NCI-H2227 treated with DMSO at 0.1 percent for 48 hours (cell line): Measurements from ENCODE around the gene SERPINI2.

ENCODE experiments used
- DNase-seq: peaks from one replicate; lab custom pipeline; 2025; lab: John Stamatoyannopoulos, UW

The SERPINI2 gene

DNA sequence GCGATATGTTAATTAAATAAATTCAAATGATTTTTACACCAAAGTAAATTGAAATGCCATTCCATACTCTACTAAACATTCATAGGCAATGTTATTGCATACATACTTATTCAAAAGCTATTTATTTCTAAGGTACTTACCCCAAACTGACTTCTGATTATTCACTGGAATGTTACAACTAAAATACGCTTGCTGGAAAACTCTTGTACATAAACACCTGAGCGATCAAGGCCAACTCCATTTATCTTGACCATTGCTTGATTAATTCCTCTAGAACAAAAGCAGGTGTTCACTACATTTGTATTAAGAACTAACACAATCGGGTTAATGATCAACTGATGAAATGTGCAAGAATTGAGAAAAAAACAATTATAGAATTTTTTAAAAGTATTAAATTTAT lies at the start of gene SERPINI2:
Gene SERPINI2 (minus strand): TSS at position 180 of the 400 bp plus-strand sequence. CDS start 2,208 bp downstream, outside the sequence.
- no peak for DNase-seq

- DNase-seq: no peak
These were observed 47.1 kb upstream of the SERPINI2 start for GRCh38 chr3:167521006-167521355.

DNA sequence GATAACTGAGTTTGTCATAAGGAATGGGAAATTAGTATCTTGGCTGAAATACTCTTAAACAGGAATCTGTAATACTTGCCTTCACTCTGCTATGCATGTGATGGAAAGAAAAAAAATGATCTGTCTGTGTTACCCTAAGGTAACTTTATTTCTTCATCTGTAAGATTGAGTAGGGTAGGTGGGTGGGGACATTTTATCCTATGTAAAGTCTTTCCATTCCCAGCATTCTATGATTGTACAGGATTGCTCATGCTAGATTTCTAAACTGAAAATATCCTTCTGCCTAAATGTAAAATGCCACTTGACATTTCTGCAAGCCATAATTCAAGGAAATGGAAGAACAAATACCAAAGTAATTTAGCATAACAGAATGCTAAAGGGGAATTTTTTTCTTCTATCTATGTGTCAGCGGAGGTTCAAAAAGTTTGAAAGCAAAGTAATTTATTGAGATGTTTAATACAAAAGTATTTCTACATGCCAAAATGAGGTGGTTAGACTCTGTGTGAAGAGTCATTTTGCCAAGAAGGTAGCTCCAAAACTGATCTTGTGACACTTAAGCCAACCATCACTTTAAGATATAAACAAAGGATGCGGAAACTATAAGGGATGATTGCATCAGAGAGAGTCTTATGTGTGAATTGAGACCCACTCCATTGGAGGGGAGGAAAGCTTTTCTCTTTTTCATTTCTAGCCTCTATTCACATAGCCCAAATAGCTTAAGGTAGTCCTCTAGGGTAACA lies 46.6 kb upstream of the SERPINI2 start:
- no peak for DNase-seq

DNA sequence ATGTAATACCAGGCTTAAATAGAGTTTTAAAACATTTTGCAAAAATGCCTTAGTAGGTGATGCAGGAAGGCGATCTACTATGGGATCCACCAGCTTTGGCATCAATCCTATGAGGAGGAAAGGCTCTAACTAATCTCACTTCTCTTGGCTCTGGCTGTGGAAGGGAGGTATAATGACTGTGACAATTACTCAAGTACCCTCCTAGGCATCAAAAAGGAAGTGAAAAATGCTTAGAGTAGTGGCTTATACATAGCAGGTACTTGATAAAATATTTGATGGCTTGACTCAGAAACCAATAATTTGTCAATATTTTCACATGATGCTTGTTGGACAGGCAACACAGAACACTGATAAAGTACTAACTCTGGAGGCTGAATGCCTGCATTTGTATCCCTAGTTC lies 34.1 kb upstream of the SERPINI2 start:
- DNase-seq: no peak

GRCh38 chr3:167502401-167502800 lies 28.6 kb upstream of the SERPINI2 start:
- no peak for DNase-seq

DNA sequence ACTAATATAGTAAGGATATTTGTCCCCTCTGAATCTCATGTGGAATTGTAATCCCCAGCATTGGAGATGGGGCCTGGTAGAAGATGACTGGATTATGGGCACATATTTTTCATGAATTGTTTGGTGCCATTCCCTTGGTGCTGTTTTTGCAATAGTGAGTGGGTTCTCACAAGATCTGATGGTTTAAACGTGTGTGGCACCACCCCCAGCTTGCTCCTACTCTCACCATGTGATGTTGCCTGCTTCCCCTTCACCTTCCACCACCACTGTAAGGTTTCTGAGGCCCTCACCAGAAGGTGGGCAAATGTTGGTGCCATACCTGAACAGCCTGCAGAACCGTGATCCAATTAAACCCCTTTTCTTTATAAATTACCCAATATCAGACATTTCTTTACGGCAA lies 28.1 kb upstream of the SERPINI2 start:
- no peak for DNase-seq

GRCh38 chr3:167497903-167498302 lies 24.1 kb upstream of the SERPINI2 start:
- DNase-seq: no peak

- no peak for DNase-seq
These were observed 19.4 kb upstream of the SERPINI2 start for GRCh38 chr3:167493244-167493643.

- DNase-seq: no peak
These were observed 17.8 kb upstream of the SERPINI2 start for GRCh38 chr3:167491621-167492020.

- DNase-seq: no peak
These were observed 15.7 kb upstream of the SERPINI2 start for GRCh38 chr3:167489571-167489970.

DNA sequence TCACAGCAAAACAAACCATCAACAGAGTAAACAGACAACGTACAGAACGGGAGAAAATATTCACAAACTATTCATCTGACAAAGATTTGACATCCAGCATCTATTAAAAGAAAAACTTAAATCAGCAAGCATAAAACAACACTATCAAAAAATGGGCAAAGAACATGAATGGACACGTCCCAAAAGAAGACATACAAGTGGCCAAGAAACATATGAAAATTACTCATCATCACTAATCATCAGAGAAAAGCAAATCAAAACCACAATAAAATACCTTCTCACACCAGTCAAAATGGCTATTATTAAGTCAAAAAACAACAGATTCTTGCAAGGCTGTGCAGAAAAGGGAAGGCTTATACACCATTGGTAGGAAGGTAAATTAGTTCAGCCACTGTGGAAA lies 13.7 kb upstream of the SERPINI2 start:
- DNase-seq: no peak

GRCh38 chr3:167484551-167484950 lies 10.7 kb upstream of the SERPINI2 start:
- DNase-seq: no peak

DNA sequence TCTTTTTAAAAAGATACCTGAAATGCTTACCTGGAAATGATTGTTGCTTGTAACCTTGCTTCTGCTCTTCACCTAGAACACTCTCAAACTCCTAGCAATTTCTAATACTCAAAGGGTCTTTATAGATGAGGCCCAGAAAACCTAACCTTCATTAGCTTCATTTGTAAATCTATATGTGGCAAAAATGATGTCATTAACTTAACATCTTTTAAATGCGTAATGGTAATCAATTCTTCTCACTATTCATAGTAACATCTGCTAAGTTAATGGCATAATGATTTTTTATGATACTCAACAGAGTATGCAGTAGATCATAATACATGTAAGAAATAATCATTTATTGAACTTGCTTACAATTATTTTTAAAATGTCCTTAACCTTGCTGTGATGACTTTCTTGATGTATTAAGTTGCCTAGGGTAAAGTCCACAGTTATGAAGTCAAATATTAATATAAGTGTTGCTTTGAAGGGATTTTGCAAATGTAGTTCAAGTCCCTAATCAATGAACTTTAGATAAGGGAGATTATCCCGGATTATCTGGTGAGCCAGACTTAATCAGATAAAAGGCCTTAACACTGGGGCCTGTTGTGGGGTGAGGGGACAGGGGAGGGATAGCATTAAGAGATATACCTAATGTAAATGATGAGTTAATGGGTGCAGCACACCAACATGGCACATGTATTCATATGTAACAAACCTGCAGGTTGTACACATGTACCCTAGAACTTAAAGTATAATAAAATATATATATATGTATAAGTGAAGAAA lies 10.1 kb upstream of the SERPINI2 start:
- DNase-seq: no peak

GRCh38 chr3:167481164-167481563 lies 7.3 kb upstream of the SERPINI2 start:
- DNase-seq: no peak

DNA sequence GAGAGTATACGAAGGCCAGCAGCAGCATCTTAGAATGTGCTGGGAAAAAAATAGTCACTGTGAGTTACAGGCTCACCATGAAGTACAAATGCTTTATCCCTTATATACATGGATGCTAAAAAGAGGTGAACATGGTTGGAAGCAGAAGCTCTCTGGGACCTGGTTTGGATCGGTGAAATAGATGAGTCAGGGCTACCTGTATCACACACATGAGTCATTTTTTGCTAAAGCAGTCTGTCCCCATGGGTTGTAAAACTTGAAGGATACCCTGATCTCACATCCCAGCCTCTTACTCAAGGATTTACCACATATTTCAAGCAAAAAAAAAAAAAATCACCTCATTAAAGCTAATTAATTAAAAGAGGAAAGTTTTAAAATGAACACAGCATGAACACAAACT lies 6.9 kb upstream of the SERPINI2 start:
- DNase-seq: no peak

GRCh38 chr3:167469381-167469780 lies 4.5 kb downstream of the SERPINI2 start:
- no peak for DNase-seq

DNA sequence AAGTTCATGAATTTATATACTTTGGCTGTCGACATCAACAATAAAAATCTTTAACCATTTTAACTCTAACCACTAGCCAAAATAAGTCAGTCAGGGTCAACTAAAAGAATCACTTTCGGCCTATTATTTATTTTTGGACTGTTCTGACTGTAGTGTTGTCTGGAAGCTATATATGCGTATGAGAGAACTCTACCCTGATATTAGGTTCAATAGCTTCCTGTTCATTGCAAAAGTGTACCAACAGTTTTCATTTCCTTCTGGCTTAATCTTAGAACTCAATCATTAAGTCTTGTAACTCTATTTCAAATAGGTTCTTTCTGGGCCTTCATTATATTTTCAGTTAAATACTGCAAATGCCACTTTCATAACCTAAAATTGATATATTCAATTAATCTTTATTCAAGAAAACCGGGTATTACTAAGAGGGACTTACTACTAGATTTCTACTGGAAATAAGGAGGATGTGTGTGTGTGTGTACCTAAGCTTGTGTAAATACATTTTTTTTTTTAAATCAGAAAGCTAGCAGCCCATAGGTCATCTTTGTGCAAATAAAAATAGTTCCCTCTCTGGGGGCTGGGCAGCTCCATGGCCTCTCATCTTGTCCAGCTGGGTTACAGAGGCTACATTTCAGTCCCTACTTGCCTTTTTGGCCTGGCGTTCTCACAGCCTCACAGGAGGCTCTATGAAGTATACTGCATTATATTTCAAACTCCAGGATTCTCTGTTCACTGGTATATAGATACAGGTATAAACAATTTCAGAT lies 5.8 kb downstream of the SERPINI2 start:
- DNase-seq: no peak

- DNase-seq: no peak
These were observed 6.9 kb downstream of the SERPINI2 start for GRCh38 chr3:167466966-167467365.

DNA sequence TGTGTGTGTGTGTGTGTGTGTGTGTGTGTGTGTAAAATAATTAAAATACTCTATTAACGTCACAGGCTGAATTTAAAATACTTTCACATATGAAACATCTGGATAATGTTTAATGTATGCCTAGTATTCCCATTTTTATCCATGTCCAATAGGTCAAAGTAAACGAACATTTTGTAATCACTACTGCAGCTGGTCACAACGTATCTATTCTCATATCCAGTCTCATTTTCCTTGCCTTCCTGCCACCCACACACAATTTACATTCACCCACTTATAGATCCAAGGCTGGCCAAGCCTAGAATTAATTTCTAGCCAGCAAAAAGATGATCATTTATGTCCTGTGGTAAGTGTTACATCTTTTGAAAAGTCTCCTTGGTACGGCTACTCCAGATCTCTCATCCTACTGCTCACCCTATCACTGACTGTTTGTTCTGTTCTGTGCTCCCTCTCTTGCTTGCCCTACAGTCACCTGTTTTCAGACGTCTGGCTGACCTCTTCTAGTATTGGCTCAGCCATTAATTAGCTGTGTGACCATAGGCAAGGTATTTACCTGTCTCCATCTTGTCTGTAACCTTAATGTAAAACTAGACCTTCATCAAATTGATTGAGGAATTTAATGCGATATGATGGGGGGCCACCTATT lies 17.6 kb downstream of the SERPINI2 start:
- DNase-seq: no peak

GRCh38 chr3:167453815-167454214 lies 20.0 kb downstream of the SERPINI2 start:
- DNase-seq: no peak

DNA sequence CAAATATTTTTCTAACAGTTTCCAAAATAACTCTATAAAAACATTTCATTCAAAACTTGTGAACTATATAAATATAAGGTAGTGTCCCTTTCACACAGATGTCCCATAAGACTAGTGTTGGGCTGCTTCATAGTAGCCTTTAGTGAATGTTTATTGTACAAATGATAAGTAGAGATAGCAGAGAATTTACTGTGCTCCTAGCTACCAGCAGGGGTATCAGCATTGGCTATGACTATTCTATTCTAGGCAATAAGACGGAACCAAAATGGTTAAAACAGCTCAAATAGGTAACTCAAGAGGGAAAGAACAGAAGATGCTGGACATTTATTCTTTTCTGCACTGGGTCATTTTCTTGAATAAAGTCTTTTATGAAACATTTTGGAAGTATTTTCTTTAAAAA lies 22.6 kb downstream of the SERPINI2 start:
- no peak for DNase-seq

GRCh38 chr3:167450675-167451074 lies 23.2 kb downstream of the SERPINI2 start:
- DNase-seq: no peak
